ENCODE measurements around the gene MAP3K13. TPM values are rescaled to one million over a fixed set of nuclear protein-coding genes. Genes with fewer than 3 reads are reported as not detected.

MAP3K13 gene
- total RNA-seq, 1 donor from 2014 or later, result 29.6 TPM

- TF ChIP-seq CTCF (IDR thresholded peaks at IDR 0.05; ENCODE audit: unreplicated experiment), result no peak
- no peak overlapping the region for H3K27ac Mint-ChIP-seq
- no peak for DNase-seq (ENCODE audit: low spot score, unreplicated experiment)
- H3K9me3 Mint-ChIP-seq (ENCODE audit: low read depth), result no peaks in the 10 kb centered on the region
- no peak overlapping the region for H3K4me3 Mint-ChIP-seq (ENCODE audit: low read depth)
- peaks cover 7% of the 10 kb centered on the region for H3K4me1 Mint-ChIP-seq (ENCODE audit: low read depth)
- peaks cover 13% of the 10 kb centered on the region for H3K36me3 Mint-ChIP-seq (ENCODE audit: insufficient read depth)
- H3K27me3 Mint-ChIP-seq, result no peaks in the 10 kb centered on the region
Observed at GRCh38 chr3:185486394-185486793, 123.5 kb downstream of the MAP3K13 start.

GRCh38 chr3:185488465-185488864 lies 125.5 kb downstream of the MAP3K13 start:
- TF ChIP-seq CTCF (IDR thresholded peaks at IDR 0.05; ENCODE audit: unreplicated experiment), result no peak
- Mint-ChIP-seq H3K9me3 (ENCODE audit: low read depth) (no peaks in the 10 kb centered on the region), H3K4me3 (ENCODE audit: low read depth) (no peak overlapping the region), H3K27ac (no peak overlapping the region), H3K27me3 (no peaks in the 10 kb centered on the region), H3K4me1 (ENCODE audit: low read depth) (peaks cover 7% of the 10 kb centered on the region), H3K36me3 (ENCODE audit: insufficient read depth) (peaks cover 5% of the 10 kb centered on the region)
- no peak for DNase-seq (ENCODE audit: low spot score, unreplicated experiment)

- no peaks in the 10 kb centered on the region for H3K9me3 Mint-ChIP-seq (ENCODE audit: low read depth)
- no peaks in the 10 kb centered on the region for H3K27me3 Mint-ChIP-seq
- H3K4me3 Mint-ChIP-seq (ENCODE audit: low read depth), result no peak overlapping the region
Observed at GRCh38 chr3:185489462-185489861, 126.5 kb downstream of the MAP3K13 start.

GRCh38 chr3:185490241-185490640 lies 127.3 kb downstream of the MAP3K13 start:
- H3K27ac Mint-ChIP-seq, result no peak overlapping the region

More at GRCh38 chr3:185489462-185489861, 126.5 kb downstream of the MAP3K13 start:
- Mint-ChIP-seq H3K4me1 (ENCODE audit: low read depth) (peaks cover 7% of the 10 kb centered on the region), H3K36me3 (ENCODE audit: insufficient read depth) (peaks cover 9% of the 10 kb centered on the region), H3K27ac (peak overlapping the region; percentile 23)
- no peak for TF ChIP-seq CTCF (IDR thresholded peaks at IDR 0.05; ENCODE audit: unreplicated experiment)
- no peak for DNase-seq (ENCODE audit: low spot score, unreplicated experiment)

GRCh38 chr3:185498503-185499396 lies 135.8 kb downstream of the MAP3K13 start, which contains the start of gene TMEM41A:
TMEM41A (minus strand) TSS chr3:185499035; CDS start chr3:185498961, 74 bp downstream.
- no peak for TF ChIP-seq CTCF (IDR thresholded peaks at IDR 0.05; ENCODE audit: unreplicated experiment)
- Mint-ChIP-seq H3K27ac (peak within 1 kb of the TSS; percentile 95), H3K4me3 (ENCODE audit: low read depth) (peak within 1 kb of the TSS; percentile 88), H3K36me3 (ENCODE audit: insufficient read depth) (peaks cover 10% of the 10 kb centered on the region), H3K4me1 (ENCODE audit: low read depth) (peaks cover 7% of the 10 kb centered on the region), H3K9me3 (ENCODE audit: low read depth) (no peaks in the 10 kb centered on the region), H3K27me3 (peaks cover 19% of the 10 kb centered on the region)
- peak; percentile 93 for DNase-seq (ENCODE audit: low spot score, unreplicated experiment)

More at GRCh38 chr3:185490241-185490640, 127.3 kb downstream of the MAP3K13 start:
- peaks cover 7% of the 10 kb centered on the region for H3K4me1 Mint-ChIP-seq (ENCODE audit: low read depth)
- no peak overlapping the region for H3K4me3 Mint-ChIP-seq (ENCODE audit: low read depth)
- H3K9me3 Mint-ChIP-seq (ENCODE audit: low read depth), result no peaks in the 10 kb centered on the region
- H3K27me3 Mint-ChIP-seq, result no peaks in the 10 kb centered on the region
- no peak for DNase-seq (ENCODE audit: low spot score, unreplicated experiment)
- no peak for TF ChIP-seq CTCF (IDR thresholded peaks at IDR 0.05; ENCODE audit: unreplicated experiment)
- peaks cover 10% of the 10 kb centered on the region for H3K36me3 Mint-ChIP-seq (ENCODE audit: insufficient read depth)

Data from progenitor cell of endocrine pancreas (in vitro differentiated cells).